Measurements from ENCODE around the gene CFAP97D2. TPM values are rescaled to one million over a fixed set of nuclear protein-coding genes. Genes with fewer than 3 reads are reported as not detected.

Gene CFAP97D2
- total and polyA plus RNA-seq, 10 donors, result 0.05 TPM; not detected in 9

DNA sequence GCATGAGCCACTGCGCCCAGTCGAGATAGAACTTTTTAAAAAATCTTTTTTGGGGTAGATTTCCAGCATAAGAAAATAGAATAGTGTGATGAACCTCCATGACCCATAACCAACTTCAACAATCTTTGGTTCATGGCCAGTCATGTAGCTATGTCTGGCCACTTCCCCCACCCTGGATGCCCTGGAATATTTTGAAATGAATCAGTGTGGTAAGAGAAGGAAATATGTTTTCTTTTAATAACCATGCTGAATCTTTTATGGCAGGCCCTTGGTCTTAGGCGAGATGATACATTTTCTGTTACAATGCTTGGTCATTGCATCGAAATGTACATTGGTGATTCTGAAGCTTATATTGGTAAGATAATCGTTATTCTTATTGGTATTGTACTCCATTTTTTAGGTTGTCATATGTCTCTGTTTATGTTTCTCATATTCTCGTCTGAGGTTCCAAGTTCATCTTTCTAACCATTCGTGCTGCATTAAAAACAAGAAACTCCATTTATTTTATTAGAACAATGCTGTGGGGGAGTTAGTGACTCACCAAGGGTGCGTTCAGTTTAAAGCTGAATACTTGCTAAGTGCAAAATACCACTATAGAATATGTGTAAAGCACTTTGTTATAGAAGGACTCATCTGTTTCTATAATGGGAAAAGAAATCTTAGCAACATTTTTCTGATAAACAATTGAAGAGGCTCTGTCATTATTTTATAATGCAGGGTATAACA, 86.0 kb downstream of the CFAP97D2 start:
- H3K27me3 ChIP-seq (replicated peaks in 1 of 7), result no peaks in the 10 kb centered on the region
- no peaks in the 10 kb centered on the region for H3K9me3 ChIP-seq
- H3K4me3 ChIP-seq, result no peak overlapping the region
- peaks cover 0 to 41% (median 17%) of the 10 kb centered on the region in 6 donors for H3K4me1 ChIP-seq
- intact Hi-C loops (cut with DNase I; ENCODE audit: low total_unique reads), result no loop called here
- no peak overlapping the region for H3K27ac ChIP-seq
- TF ChIP-seq POLR2A (IDR thresholded peaks at IDR 0.05) (no peak), POLR2AphosphoS5 (IDR thresholded peaks at IDR 0.05) (no peak)
- TF ChIP-seq, protein P1, sequence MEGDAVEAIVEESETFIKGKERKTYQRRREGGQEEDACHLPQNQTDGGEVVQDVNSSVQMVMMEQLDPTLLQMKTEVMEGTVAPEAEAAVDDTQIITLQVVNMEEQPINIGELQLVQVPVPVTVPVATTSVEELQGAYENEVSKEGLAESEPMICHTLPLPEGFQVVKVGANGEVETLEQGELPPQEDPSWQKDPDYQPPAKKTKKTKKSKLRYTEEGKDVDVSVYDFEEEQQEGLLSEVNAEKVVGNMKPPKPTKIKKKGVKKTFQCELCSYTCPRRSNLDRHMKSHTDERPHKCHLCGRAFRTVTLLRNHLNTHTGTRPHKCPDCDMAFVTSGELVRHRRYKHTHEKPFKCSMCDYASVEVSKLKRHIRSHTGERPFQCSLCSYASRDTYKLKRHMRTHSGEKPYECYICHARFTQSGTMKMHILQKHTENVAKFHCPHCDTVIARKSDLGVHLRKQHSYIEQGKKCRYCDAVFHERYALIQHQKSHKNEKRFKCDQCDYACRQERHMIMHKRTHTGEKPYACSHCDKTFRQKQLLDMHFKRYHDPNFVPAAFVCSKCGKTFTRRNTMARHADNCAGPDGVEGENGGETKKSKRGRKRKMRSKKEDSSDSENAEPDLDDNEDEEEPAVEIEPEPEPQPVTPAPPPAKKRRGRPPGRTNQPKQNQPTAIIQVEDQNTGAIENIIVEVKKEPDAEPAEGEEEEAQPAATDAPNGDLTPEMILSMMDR (IDR thresholded peaks at IDR 0.05 in 8 of 11, conservative IDR thresholded peaks at IDR 0.05 in 3 of 11), result no peak
- no peak for DNase-seq
- WGBS, 5 donors, result 93 to 96% (median 94%) methylated on average over 8 of the region's 8 CpGs
- H3K36me3 ChIP-seq, result peaks cover 0 to 100% (median 88%) of the 10 kb centered on the region in 6 donors

DNA sequence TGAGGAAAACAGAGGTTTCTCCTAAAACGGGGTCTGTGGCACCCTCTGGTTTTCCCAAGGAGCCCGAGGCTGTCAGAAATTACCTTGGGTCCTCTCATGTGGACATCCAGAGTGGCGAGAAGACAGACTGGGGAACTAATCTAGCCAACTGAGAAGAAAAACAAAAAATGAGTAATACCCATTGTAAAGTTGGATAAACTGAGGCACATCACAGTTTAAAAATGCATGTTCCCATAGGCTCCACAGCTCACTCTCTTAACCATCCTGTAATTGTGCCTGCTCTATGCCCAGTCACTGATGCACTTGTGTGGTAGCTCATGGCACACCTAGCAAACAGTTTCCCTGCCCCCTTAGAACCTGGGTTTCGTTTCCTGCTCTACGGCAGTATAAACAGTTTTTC, 87.2 kb downstream of the CFAP97D2 start:
- intact Hi-C loops (cut with DNase I; ENCODE audit: low total_unique reads), result no loop called here
- no peak for TF ChIP-seq POLR2A (IDR thresholded peaks at IDR 0.05)
- no peak for TF ChIP-seq POLR2AphosphoS5 (IDR thresholded peaks at IDR 0.05)
- TF ChIP-seq, protein P1 (IDR thresholded peaks at IDR 0.05 in 8 of 11, conservative IDR thresholded peaks at IDR 0.05 in 3 of 11), result no peak
- Histone ChIP-seq H3K27me3 (replicated peaks in 1 of 7) (no peaks in the 10 kb centered on the region), H3K27ac (peak overlapping the region in 1 of 8 donors; percentile 48), H3K4me1 (peaks cover 0 to 29% (median 17%) of the 10 kb centered on the region in 6 donors), H3K9me3 (no peaks in the 10 kb centered on the region), H3K36me3 (peaks cover 0 to 100% (median 81%) of the 10 kb centered on the region in 6 donors), H3K4me3 (no peak overlapping the region)
- WGBS, 5 donors, result 91 to 97% (median 92%) methylated on average over 5 of the region's 5 CpGs
- DNase-seq, result no peak

DNA sequence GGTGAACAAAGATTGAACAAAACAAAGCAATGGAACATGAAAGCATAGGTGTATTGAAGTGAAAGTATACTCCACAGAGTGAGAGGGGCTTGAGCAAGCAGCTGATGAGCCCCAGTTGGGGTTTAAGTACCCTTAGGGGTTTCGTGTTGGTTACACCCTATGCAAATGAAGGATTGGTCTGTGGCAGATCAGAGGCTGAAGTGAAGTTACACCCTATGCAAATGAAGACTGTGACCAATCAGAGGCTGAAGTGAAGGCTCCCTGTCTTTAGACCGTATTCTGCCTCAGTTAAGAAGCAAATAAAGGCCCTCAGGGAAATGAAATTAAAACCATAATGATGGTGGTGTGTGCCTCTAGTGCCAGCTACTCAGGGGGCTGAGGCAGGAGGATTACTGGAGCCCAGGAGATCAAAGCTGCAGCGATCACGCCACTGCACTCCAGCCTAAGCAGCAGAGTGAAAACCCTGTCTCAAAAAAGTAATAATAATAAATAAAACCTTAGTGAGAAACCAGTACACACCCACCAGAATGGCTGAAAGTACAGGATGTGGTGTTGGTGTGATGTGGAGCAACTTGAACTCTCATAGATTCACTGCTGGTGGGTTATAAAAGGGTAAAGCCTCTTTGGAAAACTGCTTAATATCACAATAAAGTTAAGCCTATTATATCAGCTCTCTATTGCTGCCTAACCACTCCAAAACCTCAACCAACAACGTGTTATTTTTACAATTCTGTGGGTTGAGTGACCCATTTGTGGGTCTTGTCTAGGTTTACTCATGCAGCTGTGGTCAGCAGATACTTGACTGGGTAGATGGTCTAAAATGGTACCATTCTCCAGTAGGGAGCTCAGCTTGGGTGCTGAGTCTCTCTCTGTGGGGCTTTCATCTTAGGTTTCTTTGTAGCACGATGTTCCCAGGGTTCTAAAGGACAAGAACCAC, 89.6 kb downstream of the CFAP97D2 start:
- intact Hi-C loops (cut with DNase I; ENCODE audit: low total_unique reads), result no loop called here
- Histone ChIP-seq H3K27me3 (replicated peaks in 1 of 7) (no peaks in the 10 kb centered on the region), H3K27ac (peak overlapping the region in 3 of 8 donors; percentile 48 to 69 (median 53)), H3K36me3 (peaks cover 0 to 100% (median 77%) of the 10 kb centered on the region in 6 donors), H3K4me3 (peak overlapping the region in 1 of 8 donors; percentile 19), H3K9me3 (no peaks in the 10 kb centered on the region), H3K4me1 (peaks cover 0 to 6% (median 3%) of the 10 kb centered on the region in 6 donors)
- TF ChIP-seq, protein P1 (IDR thresholded peaks at IDR 0.05 in 8 of 11, conservative IDR thresholded peaks at IDR 0.05 in 3 of 11), result no peak
- no peak for TF ChIP-seq POLR2A (IDR thresholded peaks at IDR 0.05)
- no peak for TF ChIP-seq POLR2AphosphoS5 (IDR thresholded peaks at IDR 0.05)
- DNase-seq, result no peak
- 80 to 85% (median 81%) methylated on average over 6 of the region's 6 CpGs for WGBS, 5 donors
